IPS-18c (cell line): ENCODE data around the gene RPF1.
"Not testable (repeated sequence)": the region's sequence is repeated elsewhere in the genome, so short reads cannot be mapped to it uniquely, and the experiment has no call there.

Experiments
- H3K4me3 ChIP-seq: 2 replicates; pipeline ENCODE4 v1.7.0; 2013; ENCODE audit warnings: low read depth, mild to moderate bottlenecking, low read length, moderate library complexity; ENCODE audit not compliant: insufficient read depth
- H3K9me3 ChIP-seq: one replicate; pipeline ENCODE4 v1.6.1; 2013; ENCODE audit warnings: mild to moderate bottlenecking, low read length, moderate library complexity; ENCODE audit not compliant: control insufficient read depth, insufficient read depth

Gene RPF1

GRCh38 chr1:84478876-84479868 lies at the start of gene RPF1:
RPF1 (plus strand) TSS chr1:84479266; CDS start chr1:84479282, 16 bp downstream.
- H3K9me3 ChIP-seq = peaks cover 7% of the 10 kb centered on the region
- H3K4me3 ChIP-seq = peak within 1 kb of the TSS; percentile 88

GRCh38 chr1:84430546-84430945 lies 48.5 kb upstream of the RPF1 start:
- Histone ChIP-seq H3K4me3 (no peak overlapping the region), H3K9me3 (no peaks in the 10 kb centered on the region)

DNA sequence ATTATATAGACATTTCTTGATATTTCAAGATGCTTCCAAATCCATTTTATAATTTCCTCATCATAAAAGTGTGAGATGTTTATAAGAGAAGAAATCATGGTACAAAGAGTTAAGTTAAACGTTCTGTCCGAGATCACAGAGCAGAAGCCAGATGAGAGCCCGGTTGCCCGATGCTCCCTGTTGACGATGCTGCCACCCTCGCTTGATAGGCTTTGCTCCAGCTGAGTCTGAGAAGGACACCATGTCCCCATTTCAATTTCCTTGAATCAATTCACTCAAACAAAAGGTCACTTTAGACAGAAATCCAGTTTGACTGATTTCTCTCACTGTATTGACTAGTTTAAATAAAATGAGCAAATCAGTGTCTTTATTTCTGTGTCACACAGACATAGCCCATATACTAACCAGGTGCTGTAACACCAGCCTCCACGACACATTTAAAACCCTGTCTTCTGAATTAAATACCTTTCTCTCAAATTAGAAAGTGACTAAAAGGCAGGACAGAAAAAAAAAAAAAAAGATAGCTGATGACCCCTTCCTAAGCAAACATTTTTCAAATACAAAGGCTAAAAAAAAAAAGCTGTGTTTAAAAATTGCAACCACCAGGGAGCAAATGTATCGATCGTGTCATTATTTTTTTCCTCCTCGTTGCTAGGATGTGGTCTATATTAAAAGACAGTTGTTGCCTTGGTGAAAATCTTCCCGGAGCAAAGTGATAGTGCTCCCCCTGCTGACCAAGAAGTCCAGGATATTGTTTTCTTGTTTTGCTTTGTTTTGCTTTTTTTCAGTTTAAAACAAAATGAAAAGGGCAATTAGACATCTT lies 45.6 kb upstream of the RPF1 start:
- no peaks in the 10 kb centered on the region for H3K9me3 ChIP-seq
- H3K4me3 ChIP-seq = no peak overlapping the region

DNA sequence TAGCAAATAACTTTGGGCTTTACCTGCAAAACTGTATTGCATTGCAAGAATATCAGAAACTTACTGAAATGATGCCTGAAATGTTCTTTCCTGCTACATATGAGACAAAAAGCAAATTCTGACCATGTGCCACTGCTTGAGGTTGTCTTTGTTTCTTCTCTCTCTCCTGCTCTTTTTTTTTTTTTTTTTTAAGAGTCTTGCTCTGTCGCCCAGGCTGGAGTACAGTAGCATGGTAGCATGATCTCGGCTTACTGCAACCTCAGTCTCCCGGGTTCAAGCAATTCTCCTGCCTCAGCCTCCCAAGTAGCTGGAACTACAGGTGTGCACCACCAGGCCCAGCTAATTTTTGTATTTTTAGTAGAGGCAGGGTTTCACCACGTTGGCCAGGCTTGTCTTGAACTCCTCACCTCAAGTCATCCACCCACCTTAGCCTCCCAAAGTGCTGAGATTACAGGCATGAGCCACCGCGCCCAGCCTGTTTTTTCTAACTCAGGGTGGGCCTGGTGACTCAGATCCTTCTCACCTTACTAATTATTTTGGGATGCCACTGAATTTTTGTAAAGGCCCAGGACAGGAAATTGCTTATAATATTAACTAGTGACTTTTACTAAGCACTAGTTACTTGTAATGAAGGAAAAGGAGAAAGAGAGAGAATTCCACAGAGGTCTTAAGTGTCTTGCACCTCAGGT lies 44.8 kb upstream of the RPF1 start:
- no peaks in the 10 kb centered on the region for H3K9me3 ChIP-seq
- H3K4me3 ChIP-seq = no peak overlapping the region

DNA sequence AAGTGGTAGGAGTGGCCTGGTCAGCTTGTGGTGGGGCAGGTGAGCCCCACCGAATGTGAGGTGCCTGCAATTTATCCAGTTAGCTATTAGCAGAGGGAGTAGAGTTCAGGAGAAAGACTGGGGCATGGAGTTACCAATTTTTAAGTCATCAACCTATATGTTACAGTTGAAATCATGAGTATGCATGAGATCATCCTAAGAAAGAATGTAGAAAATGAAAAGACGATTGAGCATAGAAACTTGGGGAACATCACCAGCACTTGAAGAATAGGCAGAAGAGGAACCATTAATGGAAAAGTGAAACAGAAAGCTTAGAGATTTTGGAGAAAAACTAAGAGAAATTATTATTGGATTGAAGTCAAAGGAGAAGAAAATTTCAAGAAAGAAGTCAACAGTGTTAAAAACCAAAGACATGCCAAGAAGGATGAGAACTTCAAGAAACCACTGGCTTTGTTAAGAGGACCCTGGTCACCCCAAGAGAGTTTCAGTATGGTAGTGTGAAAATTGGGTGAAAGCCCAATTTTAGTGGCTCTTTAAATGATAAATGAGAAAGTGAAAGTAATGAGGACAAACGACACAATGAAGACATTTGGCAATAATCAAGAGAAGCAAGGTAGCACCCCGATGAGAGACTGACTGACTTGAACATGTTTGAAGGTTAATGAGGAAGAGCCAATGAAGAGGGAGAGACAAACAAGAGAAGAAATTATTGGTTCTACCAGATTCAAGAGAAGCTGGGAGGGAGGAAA lies 44.1 kb upstream of the RPF1 start:
- no peak overlapping the region for H3K4me3 ChIP-seq
- no peaks in the 10 kb centered on the region for H3K9me3 ChIP-seq

GRCh38 chr1:84436876-84437655 lies 42.0 kb upstream of the RPF1 start:
- Histone ChIP-seq H3K4me3 (no peak overlapping the region), H3K9me3 (no peaks in the 10 kb centered on the region)

DNA sequence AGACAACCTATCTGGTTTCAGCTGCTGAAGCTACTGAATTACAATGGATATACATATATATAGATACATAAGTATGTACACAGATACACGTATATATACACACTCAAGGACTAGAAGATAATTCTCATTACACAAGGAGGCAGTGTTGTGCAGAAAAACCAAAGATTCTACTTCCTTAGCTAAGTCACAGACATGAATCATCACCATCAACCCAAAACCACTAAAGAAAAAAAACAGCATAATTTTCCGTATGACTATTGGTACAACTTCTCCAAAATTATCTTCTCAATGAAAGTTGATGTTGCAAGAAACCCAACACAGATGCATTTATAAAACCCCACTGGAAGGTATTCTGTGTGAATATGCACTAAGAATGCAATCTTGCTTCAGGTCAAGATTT lies 36.8 kb upstream of the RPF1 start:
- Histone ChIP-seq H3K9me3 (no peaks in the 10 kb centered on the region), H3K4me3 (no peak overlapping the region)

DNA sequence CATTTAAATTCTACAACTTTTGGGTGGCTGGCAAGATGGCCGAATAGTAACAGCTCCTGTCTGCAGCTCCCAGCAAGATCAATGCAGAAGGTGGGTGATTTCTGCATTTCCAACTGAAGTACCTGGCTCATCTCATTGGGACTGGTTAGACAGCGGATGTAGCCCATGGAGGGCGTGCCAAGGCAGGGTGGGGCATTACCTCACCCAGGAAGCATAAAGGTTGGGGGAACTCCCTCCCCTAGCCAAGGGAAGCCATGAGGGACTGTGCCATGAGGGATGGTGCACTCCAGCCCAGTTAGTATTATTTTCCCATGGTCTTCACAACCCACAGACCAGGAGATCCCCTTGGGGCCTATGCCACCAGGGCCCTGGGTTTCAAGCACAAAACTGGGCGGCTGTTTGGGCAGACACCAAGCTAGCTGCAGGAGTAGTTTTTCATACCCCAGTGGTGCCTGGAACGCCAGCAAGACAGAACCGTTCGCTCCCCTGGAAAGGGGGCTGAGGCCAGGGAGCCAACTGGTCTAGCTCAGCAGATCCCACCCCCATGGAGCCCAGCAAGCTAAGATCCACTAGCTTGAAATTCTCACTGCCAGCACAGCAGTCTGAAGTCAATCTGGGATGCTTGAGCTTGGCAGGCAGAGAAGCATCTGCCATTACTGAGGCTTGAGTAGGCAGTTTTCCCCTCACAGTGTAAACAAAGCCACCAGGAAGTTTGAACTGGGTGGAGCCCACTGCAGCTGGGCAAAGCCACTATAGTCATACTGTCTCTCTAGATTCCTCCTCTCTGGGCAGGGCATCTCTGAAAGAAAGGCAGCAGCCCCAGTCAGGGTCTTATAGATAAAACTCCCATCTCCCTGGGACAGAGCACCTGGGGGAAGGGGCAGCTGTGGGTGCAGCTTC lies 36.1 kb upstream of the RPF1 start:
- H3K4me3 ChIP-seq, H3K9me3 ChIP-seq: not testable (repeated sequence)

- H3K9me3 ChIP-seq, H3K4me3 ChIP-seq: not testable (repeated sequence)
Observed at GRCh38 chr1:84448704-84449103, 30.4 kb upstream of the RPF1 start.

GRCh38 chr1:84450910-84451309 lies 28.2 kb upstream of the RPF1 start:
- no peak overlapping the region for H3K4me3 ChIP-seq
- no peaks in the 10 kb centered on the region for H3K9me3 ChIP-seq

GRCh38 chr1:84452436-84452835 lies 26.6 kb upstream of the RPF1 start:
- Histone ChIP-seq H3K4me3 (no peak overlapping the region), H3K9me3 (no peaks in the 10 kb centered on the region)

GRCh38 chr1:84462118-84462517 lies 16.9 kb upstream of the RPF1 start:
- Histone ChIP-seq H3K4me3 (no peak overlapping the region), H3K9me3 (no peaks in the 10 kb centered on the region)

GRCh38 chr1:84467298-84467697 lies 11.8 kb upstream of the RPF1 start:
- no peak overlapping the region for H3K4me3 ChIP-seq
- no peaks in the 10 kb centered on the region for H3K9me3 ChIP-seq

DNA sequence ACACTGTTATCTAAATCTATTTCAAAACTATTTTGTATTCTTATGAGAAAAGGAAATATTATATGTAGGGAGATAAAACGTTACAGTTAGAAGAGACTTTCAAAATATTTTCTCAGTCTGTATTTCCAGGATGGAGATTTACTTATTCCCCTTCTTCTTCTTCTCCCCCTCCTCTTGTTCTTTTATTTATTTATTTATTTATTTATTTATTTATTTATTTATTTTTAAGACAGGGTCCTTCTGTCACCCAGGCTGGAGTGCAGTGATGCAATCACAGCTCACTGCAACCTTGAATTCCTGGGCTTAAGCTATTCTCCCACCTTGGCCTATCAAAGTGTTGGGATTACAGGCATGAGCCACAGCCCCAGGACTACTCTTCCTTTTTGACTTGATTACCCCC lies 2.8 kb upstream of the RPF1 start:
- Histone ChIP-seq H3K4me3 (no peak overlapping the region), H3K9me3 (peaks cover 7% of the 10 kb centered on the region)

DNA sequence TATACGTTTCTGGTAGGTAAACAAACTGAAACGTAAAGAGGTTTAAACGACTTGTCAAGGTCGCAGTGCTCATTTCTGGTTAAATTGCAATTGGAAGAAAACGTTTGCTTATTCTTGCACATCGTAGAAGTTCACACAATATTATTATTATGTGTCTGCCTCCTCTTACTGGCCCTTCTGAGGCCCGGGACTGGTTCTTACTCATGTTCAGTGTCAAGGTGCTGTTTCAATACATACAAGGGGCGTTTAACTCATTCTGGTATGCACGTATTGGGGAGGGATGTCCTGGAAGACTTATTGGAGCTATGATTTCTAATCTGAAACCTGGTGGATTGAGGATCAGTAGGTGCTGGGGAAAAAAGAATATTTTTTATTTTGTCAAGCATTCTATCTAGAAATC lies 932 bp downstream of the RPF1 start:
- H3K4me3 ChIP-seq = peak overlapping the region; percentile 88
- peaks cover 7% of the 10 kb centered on the region for H3K9me3 ChIP-seq
